A549 (cell line): ENCODE measurements around the gene TSPAN14.

ENCODE experiments used
- JUNB ChIP-seq: fragments of >200 bp; sonication (Bioruptor Twin); formaldehyde crosslinking; IDR thresholded peaks from 2 replicates; pipeline ENCODE4 v1.6.1; 2016
- MAX ChIP-seq: IDR thresholded peaks from 2 replicates; pipeline ENCODE4 v1.6.1; 2012
- TF ChIP-seq, protein P1 (sequence below): fragments of >200 bp; sonication (Bioruptor Twin); formaldehyde crosslinking; IDR thresholded peaks from 3 replicates; pipeline ENCODE4 v1.5.1; 2016

- TF ChIP-seq MAX (no peak), JUNB (no peak)
- TF ChIP-seq, protein P1, sequence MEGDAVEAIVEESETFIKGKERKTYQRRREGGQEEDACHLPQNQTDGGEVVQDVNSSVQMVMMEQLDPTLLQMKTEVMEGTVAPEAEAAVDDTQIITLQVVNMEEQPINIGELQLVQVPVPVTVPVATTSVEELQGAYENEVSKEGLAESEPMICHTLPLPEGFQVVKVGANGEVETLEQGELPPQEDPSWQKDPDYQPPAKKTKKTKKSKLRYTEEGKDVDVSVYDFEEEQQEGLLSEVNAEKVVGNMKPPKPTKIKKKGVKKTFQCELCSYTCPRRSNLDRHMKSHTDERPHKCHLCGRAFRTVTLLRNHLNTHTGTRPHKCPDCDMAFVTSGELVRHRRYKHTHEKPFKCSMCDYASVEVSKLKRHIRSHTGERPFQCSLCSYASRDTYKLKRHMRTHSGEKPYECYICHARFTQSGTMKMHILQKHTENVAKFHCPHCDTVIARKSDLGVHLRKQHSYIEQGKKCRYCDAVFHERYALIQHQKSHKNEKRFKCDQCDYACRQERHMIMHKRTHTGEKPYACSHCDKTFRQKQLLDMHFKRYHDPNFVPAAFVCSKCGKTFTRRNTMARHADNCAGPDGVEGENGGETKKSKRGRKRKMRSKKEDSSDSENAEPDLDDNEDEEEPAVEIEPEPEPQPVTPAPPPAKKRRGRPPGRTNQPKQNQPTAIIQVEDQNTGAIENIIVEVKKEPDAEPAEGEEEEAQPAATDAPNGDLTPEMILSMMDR: no peak
Observed at GRCh38 chr10:80542652-80543318, 88.7 kb downstream of the TSPAN14 start.
